Activated CD8-positive, alpha-beta memory T cell treated with anti-CD3 and anti-CD28 coated beads for 36 hours (primary cell): ENCODE measurements around the gene MUC2. TPM values are rescaled to one million over a fixed set of nuclear protein-coding genes. Genes with fewer than 3 reads are reported as not detected.

Experiments
- CTCF ChIA-PET: fragments of 350-600 bp; sonication (Branson Sonifier 250); formaldehyde crosslinking; loops from one replicate; lab custom pipeline; 2021; ENCODE audit warnings: antibody characterized with exemption; lab: Charles Lee
- POLR2A ChIA-PET: fragments of 350-600 bp; sonication (Branson Sonifier 250); formaldehyde crosslinking; loops from one replicate; lab custom pipeline; 2021; ENCODE audit warnings: antibody characterized with exemption; lab: Charles Lee
- total RNA-seq, 2 experiments: library from RNA; stranded (reverse); gene quantifications; one replicate each; pipeline ENCODE4 v1.2.3, GENCODE V29; 2021

Gene MUC2
- total RNA-seq, 2 experiments from 2014 or later = not detected

DNA sequence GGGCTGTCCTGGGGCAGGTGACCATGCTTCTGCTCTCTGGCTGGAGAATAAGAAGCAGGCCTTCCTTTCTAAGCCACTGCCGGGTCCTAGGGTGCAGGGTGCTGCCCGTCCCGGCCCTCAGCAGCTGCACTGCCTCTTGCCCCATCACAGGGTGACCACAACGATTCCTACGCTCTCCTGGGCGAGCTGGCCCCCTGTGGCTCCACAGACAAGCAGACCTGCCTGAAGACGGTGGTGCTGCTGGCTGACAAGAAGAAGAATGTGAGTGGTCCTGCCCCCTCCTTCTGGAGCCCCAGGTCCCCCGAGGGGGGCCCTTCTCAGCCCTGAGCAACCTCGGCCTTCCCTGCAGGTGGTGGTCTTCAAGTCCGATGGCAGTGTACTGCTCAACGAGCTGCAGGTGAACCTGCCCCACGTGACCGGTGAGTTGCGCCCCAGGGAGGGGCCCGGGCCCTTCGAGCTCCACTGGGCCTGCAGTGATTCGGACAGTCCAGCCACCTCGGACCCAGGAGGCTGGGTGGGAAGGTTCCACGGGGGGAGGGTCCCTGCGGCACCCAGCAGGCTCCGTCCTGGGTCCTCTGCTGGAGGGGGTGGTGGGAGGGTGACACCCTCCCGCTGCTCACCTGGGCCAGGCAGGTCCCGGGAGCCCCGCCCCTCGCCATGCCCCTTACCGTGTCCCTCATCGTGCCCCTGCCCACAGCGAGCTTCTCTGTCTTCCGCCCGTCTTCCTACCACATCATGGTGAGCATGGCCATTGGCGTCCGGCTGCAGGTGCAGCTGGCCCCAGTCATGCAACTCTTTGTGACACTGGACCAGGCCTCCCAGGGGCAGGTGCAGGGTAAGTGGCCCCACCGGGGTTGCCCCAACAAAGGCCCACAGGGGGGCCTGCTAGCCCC, 8.3 kb downstream of the MUC2 start:
- POLR2A ChIA-PET = no interaction called here
- CTCF ChIA-PET = no interaction called here

DNA sequence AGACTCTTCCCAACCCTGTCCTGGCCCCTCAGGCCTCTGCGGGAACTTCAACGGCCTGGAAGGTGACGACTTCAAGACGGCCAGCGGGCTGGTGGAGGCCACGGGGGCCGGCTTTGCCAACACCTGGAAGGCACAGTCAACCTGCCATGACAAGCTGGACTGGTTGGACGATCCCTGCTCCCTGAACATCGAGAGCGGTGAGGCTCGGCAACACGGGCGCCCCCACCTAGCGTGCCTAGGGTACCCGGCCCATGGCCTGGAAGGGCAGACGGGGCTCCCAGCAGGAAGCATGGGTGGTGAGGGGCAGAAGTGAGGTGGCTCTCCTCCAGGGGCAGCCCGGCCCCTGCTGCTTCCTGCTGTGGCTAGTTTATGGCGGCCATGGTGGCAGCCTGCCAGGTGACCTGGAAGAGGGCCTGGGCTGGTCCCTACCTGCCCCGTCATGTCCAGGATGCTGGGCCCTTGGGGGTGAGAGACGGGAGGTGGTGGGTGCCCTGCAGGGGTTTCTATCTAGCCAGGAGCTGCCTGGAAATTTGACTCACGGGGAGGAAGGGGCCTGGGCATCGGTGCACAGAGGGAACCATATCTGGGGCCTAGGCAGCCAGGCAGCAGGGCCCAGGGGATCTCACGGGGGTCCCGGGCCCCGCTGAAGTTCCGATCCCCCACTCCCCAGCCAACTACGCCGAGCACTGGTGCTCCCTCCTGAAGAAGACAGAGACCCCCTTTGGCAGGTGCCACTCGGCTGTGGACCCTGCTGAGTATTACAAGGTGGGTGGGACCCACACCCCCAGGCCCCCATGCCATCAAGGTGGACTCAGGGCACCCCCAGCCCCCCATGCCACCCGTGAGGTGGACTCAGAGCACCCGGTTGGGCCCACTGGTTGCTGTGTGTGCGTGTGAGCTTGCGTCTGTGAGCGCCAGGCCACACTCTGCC, 9.2 kb downstream of the MUC2 start:
- ChIA-PET POLR2A (no interaction called here), CTCF (no interaction called here)

DNA sequence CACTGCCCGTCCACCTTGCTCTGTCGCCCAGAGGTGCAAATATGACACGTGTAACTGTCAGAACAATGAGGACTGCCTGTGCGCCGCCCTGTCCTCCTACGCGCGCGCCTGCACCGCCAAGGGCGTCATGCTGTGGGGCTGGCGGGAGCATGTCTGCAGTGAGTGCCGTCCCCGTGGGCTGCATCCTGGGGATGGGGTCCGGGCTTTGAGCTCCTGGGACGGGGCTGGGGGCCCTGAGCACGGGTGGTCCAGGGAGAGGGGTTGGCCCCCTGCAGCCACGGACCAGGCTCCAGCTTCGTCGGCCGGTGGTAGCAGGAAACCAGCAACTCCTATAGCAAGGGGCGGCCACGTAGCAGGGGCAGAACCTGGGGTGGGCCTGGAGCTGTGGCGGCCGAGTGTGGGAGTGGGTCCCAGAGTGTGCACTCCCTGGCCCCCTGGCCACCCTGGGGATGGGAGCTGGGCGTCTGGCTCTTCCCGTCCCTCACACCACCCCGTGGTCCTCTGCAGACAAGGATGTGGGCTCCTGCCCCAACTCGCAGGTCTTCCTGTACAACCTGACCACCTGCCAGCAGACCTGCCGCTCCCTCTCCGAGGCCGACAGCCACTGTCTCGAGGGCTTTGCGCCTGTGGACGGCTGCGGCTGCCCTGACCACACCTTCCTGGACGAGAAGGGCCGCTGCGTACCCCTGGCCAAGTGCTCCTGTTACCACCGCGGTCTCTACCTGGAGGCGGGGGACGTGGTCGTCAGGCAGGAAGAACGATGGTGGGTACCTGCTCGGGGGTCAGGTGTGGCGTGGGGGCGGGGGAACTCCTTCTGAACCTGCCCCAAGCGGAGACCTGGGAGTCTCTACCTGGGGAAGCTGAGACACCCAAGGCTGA, 10.1 kb downstream of the MUC2 start:
- ChIA-PET CTCF (no interaction called here), POLR2A (no interaction called here)

DNA sequence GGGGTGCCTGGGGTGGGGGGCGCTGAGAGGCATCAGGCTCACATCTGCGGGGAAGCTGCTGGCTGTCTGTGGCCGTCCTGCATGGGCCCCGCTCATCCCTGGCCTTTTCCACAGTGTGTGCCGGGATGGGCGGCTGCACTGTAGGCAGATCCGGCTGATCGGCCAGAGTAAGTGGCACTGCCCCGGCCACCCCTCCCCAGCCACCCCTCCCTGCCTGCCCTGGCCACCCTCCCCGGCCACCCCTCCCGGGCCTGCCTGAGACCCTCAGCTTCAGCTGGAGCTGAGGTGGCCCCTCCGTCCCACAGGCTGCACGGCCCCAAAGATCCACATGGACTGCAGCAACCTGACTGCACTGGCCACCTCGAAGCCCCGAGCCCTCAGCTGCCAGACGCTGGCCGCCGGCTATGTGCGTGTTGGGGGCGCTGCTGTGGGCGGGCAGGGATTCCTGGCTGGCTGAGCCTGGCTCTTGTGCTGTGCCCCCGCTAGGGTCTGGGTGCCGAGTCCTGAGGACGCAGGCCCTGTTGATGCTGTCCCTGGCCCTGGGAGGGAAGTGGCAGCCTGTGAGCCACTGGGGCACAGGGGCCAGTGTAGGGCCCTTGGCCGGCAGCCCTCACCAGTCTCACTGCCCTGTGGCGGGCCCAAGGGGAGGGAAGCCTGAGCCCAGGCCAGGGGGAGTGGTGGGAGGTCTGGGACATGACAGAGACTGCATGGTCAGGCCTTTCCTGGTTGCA, 10.9 kb downstream of the MUC2 start:
- CTCF ChIA-PET = no interaction called here
- POLR2A ChIA-PET = no interaction called here

DNA sequence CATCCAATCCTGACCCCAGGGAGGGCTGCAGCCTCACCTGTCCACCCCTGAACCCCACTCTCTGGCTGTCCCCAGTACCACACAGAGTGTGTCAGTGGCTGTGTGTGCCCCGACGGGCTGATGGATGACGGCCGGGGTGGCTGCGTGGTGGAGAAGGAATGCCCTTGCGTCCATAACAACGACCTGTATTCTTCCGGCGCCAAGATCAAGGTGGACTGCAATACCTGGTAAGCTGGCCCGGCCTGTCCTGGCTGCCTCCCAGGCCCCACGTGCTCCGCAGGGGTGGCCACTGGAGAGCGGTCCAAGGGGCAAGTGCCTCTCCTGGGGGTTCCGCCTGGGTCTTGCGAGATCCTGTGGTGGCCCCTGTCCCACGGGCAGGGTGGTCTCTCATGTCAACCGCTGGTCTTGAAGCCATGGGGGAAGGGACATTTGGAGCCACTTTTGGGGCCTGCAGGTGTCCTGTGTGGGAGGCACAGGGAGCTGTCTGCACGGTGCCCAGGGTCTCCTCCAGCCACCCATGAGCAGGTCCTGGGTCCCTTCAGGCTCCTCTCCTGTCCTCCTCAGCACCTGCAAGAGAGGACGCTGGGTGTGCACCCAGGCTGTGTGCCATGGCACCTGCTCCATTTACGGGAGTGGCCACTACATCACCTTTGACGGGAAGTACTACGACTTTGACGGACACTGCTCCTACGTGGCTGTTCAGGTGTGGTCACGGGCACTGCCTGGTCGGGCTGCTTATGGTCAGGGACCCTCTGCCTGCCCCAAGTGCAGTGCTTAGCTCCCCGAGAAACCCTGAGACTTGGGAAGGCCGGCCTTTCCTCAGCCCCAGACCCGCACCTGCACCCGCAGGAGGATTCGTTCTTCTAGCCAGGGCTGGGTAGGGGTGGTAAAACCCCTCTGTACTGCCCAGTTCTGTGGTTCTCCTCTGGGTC, 11.8 kb downstream of the MUC2 start:
- POLR2A ChIA-PET = no interaction called here
- CTCF ChIA-PET = no interaction called here

DNA sequence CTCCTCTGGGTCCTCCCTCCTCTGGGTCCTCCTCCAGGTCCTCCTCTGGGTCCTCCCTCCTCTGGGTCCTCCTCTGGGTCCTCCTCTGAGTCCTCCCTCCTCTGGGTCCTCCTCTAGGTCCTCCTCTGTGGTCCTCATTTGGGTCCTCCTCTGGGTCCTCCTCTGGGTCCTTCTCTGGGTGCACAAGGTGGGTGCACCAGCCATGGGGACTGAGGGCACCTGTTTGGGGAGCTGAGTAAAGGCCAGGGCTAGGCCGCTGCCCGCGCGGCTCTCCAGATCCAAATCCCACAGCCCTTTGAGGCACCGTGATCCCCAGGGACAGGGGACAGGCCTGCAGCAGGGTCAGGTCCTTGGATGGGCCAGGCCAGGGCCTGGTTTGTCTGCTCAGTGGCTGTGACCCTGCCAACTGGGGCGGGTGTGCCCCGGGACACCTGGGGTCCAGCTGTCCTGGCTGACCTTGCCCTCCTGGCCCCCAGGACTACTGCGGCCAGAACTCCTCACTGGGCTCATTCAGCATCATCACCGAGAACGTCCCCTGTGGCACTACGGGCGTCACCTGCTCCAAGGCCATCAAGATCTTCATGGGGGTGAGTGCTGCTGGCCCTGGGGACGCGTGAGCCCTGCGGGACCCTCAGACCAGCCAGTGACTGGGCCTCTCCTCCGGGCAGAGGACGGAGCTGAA, 12.7 kb downstream of the MUC2 start:
- ChIA-PET POLR2A (no interaction called here), CTCF (no interaction called here)

DNA sequence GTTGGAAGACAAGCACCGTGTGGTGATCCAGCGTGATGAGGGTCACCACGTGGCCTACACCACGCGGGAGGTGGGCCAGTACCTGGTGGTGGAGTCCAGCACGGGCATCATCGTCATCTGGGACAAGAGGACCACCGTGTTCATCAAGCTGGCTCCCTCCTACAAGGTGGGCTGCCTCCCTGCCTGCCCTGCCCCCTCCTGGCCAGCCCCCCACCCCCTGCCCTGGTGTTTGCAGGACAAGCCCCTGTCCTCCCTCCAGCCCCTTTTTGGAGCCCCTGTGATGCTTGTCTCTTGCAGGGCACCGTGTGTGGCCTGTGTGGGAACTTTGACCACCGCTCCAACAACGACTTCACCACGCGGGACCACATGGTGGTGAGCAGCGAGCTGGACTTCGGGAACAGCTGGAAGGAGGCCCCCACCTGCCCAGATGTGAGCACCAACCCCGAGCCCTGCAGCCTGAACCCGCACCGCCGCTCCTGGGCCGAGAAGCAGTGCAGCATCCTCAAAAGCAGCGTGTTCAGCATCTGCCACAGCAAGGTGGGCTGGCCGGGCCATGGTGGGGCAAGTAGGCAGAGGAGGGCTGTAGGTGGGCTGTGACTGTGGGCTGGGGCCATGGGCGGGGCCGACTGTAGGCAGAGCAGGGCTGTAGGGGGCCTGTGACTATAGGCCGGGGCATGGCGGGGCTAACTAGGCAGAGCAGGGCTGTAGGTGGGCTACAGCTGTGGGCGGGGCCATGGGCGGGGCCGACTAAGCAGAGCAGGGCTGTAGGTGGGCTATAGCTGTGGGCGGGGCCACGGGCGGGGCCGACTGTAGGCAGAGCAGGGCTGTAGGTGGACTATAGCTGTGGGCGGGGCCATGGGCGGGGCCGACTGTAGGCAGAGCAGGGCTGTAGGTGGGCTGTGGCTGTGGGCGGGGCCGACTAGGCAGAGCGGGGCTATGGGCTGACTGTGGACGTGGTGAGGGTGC, 13.6 kb downstream of the MUC2 start:
- CTCF ChIA-PET = no interaction called here
- POLR2A ChIA-PET = interaction anchor here (0.5 kb wide), 1 partner anchor 454 kb away, joined by 3 read pairs; no protein-coding TSS in a partner anchor

DNA sequence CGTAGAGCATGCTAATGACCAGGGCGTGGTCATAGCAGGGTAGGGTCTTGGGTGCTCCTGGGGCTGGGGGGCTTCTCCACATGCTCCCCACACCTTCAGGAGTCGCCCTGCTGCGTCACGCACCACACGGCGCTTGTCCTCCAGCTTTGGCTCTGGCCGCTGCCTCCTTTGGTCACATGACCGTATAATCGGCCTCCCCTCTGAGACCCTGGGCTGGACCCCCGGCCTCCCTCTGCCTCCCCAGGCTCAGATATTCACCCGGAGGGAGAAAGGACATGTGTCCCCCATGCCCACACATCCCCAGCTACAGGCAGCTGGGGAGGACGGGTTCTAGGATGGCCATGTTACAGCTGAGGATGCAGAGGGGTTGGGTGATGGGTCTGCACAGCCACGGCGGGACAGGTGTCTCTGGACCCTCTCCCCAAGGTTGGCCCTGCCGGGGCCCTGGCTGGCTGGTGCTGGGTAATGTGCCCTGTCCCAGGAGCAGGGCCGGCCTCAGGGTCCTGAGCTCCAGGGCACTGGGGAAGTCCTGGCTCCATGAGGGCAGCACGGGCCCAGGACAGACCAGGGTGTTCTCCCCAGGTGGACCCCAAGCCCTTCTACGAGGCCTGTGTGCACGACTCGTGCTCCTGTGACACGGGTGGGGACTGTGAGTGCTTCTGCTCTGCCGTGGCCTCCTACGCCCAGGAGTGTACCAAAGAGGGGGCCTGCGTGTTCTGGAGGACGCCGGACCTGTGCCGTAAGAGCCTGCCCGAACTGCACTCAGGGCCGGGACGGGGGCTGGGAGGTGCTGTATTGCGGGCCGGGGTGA, 14.5 kb downstream of the MUC2 start:
- POLR2A ChIA-PET = no interaction called here
- CTCF ChIA-PET = no interaction called here

DNA sequence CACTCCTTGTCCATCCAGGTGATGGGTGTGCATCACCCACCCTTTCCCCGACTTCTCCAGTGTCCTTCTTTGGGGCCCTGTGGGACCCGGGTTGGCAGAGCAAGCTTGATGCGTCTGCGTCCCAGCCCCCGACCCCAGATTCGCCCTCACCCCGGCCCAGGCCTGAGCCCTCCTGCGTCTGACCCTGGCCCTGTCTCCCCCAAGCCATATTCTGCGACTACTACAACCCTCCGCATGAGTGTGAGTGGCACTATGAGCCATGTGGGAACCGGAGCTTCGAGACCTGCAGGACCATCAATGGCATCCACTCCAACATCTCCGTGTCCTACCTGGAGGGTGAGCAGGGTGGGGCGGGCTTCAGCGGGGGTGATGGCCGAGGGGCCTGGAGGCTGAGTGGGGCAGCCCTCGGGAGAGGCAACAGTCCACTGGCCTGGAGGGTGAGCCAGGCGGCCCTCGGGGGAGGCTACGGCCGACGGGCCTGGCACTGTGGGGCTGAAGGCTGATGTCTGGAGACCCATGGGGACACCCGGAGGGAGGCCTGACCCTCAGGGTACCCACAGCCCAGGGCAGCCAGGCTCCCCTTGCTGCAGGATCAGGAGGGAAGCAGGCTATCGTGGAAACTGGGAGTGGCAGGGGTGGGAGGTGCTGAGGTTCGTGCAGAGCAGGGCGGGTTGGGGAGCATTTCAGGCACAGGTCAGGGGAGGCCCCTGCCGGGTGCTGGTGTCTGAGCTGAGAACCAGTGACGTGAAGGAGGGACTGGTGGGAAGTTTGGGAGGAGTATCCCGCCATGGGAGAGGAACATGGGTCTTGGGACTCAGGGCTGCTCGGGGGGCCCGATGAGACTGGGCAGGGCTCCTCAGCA, 15.3 kb downstream of the MUC2 start:
- POLR2A ChIA-PET = no interaction called here
- CTCF ChIA-PET = no interaction called here

DNA sequence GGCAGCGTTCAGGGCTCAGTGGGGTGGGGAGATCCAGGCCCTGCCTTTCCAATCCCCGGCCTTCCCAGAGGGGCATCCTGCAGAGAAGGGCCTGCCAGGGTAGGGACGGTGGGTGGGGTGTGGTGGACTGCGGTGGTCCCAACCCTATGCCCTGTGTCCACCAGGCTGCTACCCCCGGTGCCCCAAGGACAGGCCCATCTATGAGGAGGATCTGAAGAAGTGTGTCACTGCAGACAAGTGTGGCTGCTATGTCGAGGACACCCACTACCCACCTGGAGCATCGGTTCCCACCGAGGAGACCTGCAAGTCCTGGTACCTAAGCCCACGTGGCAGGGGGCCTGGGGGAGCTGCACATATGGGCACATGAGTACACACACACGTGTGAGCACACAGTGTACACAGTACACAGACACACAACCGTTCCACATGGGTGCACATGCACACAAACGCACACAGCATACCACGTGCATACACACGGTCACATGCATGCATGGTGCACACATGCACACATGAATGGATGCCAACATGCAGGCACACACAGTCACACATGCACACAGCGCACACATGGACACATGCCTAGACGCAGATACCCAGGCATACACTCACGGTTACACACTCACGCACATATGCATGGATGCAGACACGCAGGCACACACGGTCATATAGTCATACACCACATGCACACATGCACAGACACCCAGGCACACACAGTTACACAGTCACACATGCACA, 16.1 kb downstream of the MUC2 start:
- ChIA-PET CTCF (no interaction called here), POLR2A (no interaction called here)

DNA sequence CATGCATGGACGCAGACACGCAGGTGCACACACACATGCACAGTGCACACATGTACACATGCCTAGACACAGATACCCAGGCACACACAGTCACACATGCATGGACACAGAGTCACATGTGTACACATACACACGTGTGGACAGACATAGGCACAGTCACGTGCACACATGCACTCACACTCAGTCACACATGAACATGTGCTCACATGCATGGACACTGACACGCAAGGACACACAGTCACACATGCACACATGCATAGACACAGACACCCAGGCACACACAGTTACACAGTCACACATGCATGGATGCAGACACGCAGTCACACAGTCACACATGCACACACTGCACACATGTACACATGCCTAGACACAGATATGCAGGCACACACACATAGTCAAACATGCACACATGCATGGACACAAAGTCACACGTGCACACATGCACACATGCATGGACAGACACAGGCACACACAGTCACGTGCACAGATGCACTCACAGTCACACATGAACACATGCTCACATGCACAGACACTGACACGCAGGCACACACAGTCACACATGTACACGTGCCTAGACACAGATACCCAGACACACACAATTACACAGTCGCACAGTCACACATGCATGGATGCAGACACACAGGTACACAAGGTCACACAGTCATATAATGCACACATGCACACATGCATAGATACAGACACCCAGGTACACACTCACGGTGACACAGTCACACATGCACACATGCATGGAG, 16.8 kb downstream of the MUC2 start:
- POLR2A ChIA-PET = no interaction called here
- CTCF ChIA-PET = no interaction called here

DNA sequence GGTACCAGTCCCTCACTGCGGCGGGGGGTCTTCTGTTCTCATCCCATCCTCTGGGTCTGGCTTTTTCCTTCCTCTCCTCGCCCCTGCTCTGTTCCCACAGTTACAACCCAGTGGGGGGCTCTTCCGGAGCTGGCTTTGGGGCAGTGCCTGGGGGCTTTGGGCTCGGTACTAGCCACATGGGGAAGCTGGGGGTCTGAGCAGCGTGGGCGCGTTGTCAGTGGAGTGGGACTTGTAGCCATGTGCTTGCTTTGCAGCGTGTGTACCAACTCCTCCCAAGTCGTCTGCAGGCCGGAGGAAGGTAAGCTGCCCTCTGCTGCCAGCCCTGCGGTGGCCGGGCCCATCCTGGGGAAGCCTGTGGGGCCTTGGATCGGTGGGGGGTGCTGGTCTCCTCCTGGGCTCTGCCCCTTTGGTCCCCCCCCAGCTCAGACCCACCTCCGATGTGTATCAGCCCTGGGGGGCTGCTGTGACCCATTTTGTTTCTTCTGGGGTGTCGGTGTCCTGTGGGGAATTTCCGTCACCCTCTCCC, 17.5 kb downstream of the MUC2 start:
- CTCF ChIA-PET = no interaction called here
- POLR2A ChIA-PET = no interaction called here

DNA sequence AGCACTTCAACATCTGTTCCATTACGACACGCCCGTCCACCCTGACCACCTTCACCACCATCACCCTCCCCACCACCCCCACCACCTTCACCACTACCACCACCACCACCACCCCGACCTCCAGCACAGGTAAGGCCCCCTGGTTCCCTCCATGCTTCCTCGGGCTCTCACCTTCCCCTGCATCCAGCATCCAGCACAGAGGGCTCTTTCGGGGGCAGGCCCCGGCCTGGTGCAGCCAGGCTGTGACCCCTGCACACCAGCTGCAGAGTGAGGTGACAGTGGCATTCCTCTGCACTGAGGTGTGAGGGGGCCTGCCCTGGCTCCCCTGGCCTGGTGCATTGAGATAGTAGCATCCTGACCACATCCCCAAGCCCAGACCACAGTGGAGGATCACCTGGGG, 18.2 kb downstream of the MUC2 start:
- POLR2A ChIA-PET = no interaction called here
- CTCF ChIA-PET = no interaction called here
